ENCODE results near the gene OR8K5. TPM values are rescaled to one million over a fixed set of nuclear protein-coding genes. Genes with fewer than 3 reads are reported as not detected.
"Not testable (repeated sequence)": the region's sequence is repeated elsewhere in the genome, so short reads cannot be mapped to it uniquely, and the experiment has no call there.

The OR8K5 gene
- total and polyA plus RNA-seq, 2 of the 4 experiments (the other 2 are of a cell fraction), result not detected

GRCh38 chr11:56143681-56144080, 16.4 kb downstream of the OR8K5 start:
- H3K36me3 ChIP-seq (ENCODE audit: control insufficient read depth, insufficient read depth, low read length); H2BK20ac ChIP-seq (ENCODE audit: low read depth, low read length); ATAC-seq (ENCODE audit: low read depth); intact Hi-C loops (cut with micrococcal nuclease); H3K23ac ChIP-seq (ENCODE audit: low read depth, low read length); in situ Hi-C loops (cut with MboI; ENCODE audit: low sequenced_read_pairs); POLR2A ChIA-PET (ENCODE audit: unreplicated experiment); H3K9ac ChIP-seq (ENCODE audit: low read depth, low read length); H3K18ac ChIP-seq (ENCODE audit: low read depth, low read length); H3K4me2 ChIP-seq (ENCODE audit: low read depth, low read length); H4K20me1 ChIP-seq (ENCODE audit: insufficient read depth, low read length); H2AFZ ChIP-seq (replicated peaks; ENCODE audit: low read length, poor library complexity); H3K4ac ChIP-seq (ENCODE audit: low read depth, low read length); H2AK9ac ChIP-seq (replicated peaks; ENCODE audit: low read depth, low read length, poor library complexity); H2AK5ac ChIP-seq (ENCODE audit: low read depth, low read length); H4K8ac ChIP-seq (ENCODE audit: low read depth in 2 of 2, low read length in 2 of 2); H4K5ac ChIP-seq (ENCODE audit: low read depth, low read length); H2BK5ac ChIP-seq (ENCODE audit: low read depth, low read length, poor library complexity, severe bottlenecking); dilution Hi-C loops (cut with HindIII; ENCODE audit: low sequenced_read_pairs, unreplicated experiment); H3K56ac ChIP-seq (ENCODE audit: extremely low read depth, insufficient read depth, low read length); H3K27me3 ChIP-seq (ENCODE audit: control insufficient read depth, insufficient read depth, low read length); H3K4me1 ChIP-seq (ENCODE audit: control insufficient read depth, insufficient read depth, low read length); H3K27ac ChIP-seq (ENCODE audit: insufficient read depth, low read length); H3K9me3 ChIP-seq (ENCODE audit: control insufficient read depth, insufficient read depth, low read length); H3K79me1 ChIP-seq (ENCODE audit: low read depth in 1 of 2, low read length in 2 of 2); DNase-seq; H4K91ac ChIP-seq (ENCODE audit: insufficient read depth, low read depth, low read length); BruUV-seq (replicated peaks); H3K14ac ChIP-seq (replicated peaks; ENCODE audit: low read depth, low read length); H2BK15ac ChIP-seq (ENCODE audit: low read depth, low read length); CTCF ChIA-PET; H3K9me1 ChIP-seq (ENCODE audit: insufficient read depth, low read length); H3K4me3 ChIP-seq (ENCODE audit: insufficient read depth, low read depth, low read length); H2BK120ac ChIP-seq (ENCODE audit: low read depth, low read length): not testable (repeated sequence)
- WGBS, 2 experiments (ENCODE audit: extremely low coverage in 2 of 2, insufficient read length in 1 of 2), result no CpG with 5 or more reads among the region's 30 CpGs
